GM19395 (cell line): ENCODE data around the gene HSD17B11.
"Not testable (repeated sequence)": the region's sequence is repeated elsewhere in the genome, so short reads cannot be mapped to it uniquely, and the experiment has no call there.

Source experiments
- ATAC-seq: cut with Tn5 transposase; IDR thresholded peaks from one replicate; pipeline ENCODE4 v1.9.1; 2021; ENCODE audit warnings: mild to moderate bottlenecking, moderate library complexity; ENCODE audit not compliant: unreplicated experiment

The HSD17B11 gene, protein sequence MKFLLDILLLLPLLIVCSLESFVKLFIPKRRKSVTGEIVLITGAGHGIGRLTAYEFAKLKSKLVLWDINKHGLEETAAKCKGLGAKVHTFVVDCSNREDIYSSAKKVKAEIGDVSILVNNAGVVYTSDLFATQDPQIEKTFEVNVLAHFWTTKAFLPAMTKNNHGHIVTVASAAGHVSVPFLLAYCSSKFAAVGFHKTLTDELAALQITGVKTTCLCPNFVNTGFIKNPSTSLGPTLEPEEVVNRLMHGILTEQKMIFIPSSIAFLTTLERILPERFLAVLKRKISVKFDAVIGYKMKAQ

DNA sequence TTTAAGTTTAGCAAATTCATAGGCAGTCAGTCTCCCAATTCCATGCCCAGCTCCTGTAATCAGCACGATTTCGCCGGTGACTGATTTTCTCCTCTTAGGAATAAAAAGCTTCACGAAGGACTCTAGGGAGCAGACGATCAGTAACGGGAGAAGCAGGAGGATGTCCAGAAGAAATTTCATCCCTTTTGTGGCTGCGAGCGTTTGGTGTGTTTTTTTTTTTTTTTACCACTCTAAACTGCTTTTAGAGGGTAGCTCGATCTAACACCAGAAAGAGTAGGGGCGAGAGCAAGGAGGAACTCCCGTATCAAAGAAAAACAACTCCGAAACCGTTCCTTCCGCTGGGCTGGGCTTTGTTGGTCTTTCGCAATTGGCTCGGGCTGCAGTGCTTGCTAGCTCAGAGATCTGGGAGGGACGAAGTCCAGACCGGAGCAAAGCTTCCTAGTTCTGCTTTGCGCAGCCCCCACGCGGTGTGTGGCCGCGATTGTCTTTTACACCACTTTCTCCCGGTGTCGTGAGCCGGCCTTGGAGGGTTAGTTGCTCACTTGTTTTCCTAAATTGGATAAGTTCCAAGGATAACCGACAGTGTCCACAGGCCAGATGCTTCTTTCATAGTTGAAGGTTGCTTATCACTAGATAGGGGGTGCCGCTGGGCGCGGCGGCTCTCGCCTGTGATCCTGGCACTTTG is at the start of gene HSD17B11:
Gene HSD17B11 (minus strand): TSS at position 298 of the 685 bp plus-strand sequence. CDS start 118 bp downstream, at position 180.
- ATAC-seq, result peak; percentile 98

DNA sequence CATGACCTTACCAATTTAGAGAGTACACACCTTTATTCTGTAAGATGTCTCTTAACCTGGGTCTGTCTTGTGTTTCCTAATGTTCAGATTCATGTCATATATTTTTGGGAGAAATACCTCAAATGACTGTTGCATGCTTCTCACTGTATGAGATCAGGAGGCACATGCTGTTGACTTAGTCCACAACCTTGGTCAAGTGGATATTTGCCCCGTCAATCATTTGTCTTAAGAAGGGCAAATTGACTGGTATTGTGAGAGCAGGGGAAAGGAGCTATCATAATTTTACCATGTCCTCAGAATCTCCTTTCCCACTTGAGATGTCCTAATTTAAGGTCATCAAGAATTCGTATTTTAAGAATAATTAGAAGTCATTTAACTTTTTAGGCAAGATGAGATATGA is 42.4 kb upstream of the HSD17B11 start:
- ATAC-seq, result no peak

DNA sequence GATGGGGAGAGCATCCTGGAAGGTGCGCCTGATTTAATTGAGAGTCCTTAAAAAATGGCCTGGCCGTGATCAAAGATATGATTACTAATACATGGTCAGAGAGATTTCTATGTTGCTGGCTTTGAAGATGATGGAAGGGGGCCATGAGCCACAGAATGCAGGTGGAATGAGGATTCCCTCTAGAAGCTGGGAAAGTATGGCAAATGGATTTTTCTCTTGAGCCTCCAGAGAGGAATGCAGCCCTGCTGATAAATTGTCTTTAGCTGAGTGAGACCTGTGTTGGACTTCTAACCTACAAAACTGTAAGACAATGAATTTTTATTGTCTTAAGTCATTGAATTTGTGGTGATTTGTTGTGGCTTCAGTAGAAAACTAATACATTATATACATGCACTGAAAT is 39.0 kb upstream of the HSD17B11 start:
- no peak for ATAC-seq

DNA sequence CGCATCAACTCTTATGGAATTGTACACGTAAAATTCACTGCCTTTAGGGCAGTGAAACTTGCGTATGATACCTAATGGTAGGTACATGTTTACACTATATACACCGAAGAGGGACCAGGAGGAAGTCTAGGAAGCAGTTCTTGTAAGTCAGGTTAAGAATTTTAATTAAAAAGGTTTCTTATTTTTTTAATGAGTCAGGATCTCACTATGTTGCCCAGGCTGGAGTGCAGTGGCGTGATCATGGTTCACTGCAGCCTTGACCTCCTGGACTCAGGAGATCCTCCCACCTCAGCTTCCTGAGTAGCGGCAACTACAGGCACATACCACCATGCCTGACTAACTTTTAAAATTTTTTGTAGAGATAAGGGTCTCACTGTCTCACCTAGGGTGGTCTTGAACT is 38.0 kb upstream of the HSD17B11 start:
- no peak for ATAC-seq

DNA sequence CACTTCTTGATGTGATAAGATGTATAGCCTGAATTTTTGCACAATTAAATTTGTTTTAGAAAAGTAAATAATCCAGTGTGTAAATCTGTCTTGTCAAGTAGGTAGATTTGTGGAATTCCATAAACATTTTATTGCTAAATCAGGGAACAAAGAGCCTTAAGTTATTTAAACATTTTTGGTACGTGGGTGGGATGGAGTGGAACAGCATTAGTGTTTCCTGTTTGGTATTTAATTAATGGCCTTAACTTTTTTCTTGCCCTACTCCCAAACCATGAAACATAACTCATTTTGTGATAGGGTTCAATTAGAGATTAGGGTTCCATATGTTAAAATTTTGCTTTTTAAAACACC is 36.5 kb upstream of the HSD17B11 start:
- no peak for ATAC-seq

DNA sequence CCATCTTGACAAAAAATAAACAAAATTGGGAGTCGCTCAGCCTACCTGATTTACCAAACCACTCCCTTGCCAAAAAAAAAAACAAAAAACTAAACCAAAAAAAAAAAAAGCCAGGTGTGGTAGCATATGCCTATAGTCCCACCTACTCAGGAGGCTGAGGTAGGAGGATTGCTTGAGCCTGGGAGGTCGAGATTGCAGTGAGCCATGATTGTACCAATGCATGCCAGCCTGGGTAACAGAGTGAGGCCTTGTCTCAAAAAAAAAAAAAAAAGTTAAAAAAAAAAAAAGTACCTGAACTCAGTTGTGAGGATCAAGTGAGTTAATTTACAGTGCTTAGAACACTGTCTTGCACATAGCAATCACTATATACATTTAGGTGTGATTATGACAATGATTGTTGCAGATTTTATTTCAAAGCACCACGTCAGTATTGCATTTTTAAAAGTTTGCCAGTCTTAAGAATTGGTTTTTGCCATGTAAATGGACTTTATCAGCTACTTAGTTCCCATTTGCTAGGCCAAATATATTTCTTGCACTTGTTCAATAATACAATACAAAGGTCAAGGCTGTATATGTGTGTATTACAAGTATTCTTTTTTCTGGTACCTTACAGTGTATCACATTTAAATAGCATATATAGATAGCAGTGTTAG is 36.0 kb upstream of the HSD17B11 start:
- ATAC-seq, result no peak

DNA sequence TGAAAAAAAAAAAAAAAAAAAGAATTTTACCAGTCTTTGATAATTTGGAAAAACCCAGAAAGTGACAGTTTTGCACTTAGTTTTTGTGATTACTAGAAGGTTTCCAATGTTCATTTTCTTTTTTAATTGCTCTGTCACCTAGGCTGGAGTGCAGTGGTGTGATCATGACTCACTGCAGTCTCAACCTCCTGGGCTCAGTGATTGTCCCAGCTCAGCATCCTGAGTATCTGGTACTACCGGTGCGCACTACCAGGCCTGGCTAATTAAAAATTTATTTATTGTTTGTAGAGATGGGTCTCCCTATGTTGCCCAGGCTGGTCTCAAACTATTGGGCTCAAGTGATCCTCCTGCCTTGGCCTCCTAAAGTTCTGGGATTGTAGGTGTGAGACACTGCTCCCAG is 34.7 kb upstream of the HSD17B11 start:
- ATAC-seq, result no peak

DNA sequence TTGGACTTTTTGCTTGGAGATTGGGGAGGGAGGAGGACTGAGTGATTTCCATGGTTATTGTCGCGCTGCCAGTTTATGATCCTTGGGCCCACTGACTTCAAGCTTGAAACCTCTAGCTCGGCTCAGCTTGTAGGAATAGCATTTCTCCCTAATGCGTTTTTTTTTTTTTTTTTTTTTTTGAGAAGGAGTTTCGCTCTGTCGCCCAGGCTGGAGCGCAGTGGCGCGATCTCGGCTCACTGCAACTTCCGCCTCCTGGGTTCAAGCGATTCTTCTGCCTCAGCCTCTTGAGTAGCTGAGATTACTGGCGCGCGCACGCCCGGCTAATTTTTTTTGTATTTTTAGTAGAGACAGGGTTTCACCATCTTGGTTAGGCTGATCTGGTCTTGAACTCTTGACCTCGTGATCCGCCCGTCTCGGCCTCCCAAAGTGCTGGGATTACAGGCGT is 33.1 kb upstream of the HSD17B11 start:
- ATAC-seq, result not testable (repeated sequence)

DNA sequence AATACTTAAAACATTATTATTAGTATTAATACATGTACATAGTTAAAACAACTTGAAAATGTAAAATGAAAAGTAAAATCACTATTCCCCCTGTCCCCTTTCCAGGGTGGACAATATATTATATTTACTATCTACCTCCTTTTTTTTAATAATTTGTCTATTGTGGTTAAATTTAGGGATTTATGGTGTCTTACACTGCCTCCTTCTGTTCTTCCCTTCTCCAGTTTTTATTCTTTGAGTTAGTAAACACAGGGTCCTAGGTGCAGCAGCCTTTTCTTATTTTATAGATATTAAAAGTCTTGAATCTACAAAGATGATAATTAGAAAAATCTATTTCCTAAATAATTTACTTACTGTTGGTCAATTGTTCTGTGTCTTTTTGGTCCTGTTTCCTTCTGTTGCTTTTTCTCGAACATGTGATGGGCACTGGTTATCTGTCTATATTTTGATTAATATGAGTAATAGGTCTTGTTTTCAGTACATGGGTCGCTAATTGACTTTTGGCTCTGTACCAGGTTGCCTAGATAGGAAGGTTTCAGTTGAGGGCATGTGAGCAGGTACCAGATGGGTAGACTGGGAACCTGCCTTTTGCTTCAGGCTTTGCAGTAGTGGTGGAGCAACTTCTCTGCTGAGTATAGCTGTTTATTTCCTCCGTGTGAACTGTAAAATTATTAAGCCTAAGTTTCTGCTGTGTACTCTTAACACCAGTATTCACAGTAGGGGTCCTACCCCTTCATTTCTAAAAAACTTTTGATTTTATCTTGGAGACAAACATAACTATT is 32.5 kb upstream of the HSD17B11 start:
- ATAC-seq, result no peak

DNA sequence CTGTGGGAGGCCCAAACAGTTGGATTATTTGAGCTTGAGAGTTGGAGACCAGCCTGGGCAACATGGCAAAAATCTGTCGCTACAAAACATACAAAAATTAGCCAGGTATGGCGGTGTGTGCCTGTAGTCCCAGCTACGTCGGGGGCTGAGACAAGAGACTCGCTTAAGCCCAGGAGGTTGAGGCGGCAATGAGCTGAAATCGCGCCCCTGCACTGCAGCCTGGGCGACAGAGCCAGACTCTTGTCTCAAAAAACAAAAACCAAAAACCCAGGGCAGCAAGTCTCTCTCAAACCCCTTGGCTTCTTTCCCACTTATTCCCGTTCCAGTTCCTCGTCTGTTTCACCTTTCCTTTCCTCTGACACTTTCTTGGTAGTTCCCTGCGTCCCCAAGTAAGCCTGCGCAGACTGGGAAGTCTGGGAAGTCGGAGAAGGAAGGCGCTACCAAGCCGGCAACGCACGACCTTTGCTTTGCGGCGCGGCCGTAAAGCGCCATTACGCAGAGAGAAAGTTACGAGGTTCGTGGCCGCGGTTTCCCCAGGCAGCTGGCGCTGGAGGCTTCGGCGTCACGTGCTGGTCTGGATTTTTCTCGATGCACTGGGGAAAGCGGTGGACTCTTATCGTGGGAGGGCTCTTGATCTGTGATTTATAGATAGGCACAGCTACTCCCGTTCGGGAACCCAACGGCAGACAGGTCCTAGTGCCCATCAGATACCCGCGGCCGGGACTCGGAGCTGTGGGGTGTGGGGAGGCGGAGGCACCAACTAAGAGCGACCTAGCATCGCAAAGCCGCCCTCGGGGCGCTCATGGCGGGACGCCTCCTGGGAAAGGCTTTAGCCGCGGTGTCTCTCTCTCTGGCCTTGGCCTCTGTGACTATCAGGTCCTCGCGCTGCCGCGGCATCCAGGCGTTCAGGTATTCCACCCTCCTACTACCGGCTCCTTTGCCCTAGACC is 31.4 kb upstream of the HSD17B11 start, which contains the start of gene NUDT9:
Gene NUDT9 (plus strand): TSS at position 470 of the 949 bp plus-strand sequence. CDS start 333 bp downstream, at position 803.
- peak; percentile 86 for ATAC-seq

DNA sequence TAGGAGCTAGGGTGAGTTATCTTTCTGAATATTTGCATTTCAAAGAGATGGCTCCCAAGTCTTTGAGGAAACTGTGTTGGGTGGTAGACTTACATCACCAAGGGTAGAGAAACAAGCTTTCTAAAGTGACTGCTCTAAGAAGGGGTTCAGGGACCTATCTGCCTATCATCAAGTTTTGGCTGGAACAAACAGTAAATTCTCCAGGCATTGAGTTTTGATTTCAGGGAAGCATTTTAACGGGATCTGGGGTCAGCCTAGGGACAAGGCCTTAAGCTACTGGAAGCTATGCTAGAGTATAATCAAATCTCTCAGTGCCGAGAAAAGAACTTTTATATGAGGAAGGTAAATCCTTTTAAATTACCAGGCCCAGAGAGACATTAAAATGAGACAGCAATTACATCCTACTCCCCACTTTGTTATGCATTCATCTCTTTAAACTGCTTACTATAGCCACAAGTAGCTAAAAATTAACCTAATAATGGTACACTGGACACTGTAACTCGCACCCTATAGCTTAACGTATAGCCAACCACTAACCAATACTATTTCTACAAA is 29.4 kb upstream of the HSD17B11 start:
- no peak for ATAC-seq

DNA sequence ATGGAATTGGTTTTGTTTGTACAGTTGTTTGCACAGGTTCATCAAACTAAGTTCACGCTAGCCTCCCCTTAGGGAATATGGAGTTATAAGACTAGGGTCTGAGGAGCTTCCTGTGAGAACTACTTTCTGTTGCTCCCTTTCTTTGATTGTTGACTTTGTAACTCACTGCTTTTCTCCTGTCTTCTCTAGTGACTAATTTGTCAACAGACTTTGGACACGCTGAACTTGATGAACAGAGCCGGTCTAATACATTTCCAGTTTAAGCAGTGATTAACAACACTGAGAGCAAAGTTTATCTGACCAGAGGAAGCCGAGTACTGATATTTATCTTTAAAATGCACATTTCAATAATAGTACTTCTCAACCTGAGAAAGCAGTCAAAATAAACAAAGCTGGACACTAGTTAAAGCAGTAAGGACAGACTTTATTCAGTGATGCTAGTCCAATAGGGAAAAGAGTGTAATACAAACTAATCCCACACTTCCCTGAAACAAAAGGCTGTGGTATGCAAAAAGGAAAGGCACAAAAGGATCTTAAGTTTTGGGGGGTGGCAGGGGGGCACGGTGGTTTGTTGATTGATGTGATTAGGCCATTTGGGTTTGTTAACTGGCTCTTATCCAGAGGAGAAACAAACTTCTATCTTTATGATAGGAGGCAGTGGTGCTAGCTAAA is 28.7 kb upstream of the HSD17B11 start:
- ATAC-seq, result no peak

DNA sequence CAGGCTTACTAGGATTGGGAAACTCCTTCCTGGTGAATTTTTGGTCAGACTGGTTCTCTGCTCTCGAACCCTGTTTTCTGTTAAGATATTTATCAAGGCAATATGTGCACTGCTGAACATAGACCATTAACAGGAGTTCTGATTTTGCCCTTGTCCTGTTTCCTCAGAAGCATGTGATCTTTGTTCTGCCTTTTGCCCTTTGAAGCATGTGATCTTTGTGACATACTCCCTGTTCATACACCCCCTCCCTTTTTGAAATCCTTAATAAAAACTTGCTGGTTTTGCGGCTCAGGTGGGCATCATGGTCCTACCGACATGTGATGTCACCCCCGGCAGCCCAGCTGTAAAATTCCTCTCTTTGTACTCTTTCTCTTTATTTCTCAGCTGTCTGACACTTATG is 27.4 kb upstream of the HSD17B11 start:
- not testable (repeated sequence) for ATAC-seq

DNA sequence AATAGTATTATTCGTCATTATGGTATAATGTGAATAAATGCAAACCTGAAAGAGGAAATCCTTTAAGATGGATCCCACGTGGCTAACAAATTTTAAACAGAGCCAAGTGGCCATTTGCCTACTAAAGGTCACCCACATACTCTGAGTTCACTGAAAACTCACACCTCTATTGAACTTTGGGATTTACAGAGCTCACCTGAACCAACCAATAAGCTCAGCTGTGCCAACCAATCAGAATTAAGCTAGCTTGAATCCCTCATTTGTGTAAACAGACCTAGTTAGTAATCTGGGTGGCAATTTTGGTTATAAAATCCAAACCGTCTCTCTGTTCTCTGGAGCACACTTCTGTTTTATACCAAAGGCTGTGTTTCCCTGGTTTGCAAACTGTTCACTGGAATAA is 26.0 kb upstream of the HSD17B11 start:
- ATAC-seq, result no peak

DNA sequence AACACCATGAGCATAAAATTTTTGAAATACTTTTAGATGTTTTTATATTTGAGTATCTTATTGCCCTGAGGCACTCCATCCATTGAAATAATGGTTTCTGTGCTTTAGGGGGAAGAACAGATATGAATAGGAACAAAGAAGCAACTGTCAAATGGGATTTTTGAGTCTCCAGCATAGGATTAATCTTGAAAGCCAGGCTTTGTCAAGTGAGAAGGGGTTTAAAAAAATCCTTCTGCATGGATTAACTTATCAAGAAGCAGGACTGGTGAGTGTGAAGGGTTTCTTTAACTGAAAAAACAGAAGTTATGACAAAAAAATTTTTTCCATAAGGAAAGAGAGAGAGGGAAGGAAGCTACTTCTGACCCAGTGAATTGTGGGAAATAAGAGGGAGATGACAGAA is 23.8 kb upstream of the HSD17B11 start:
- ATAC-seq, result no peak

DNA sequence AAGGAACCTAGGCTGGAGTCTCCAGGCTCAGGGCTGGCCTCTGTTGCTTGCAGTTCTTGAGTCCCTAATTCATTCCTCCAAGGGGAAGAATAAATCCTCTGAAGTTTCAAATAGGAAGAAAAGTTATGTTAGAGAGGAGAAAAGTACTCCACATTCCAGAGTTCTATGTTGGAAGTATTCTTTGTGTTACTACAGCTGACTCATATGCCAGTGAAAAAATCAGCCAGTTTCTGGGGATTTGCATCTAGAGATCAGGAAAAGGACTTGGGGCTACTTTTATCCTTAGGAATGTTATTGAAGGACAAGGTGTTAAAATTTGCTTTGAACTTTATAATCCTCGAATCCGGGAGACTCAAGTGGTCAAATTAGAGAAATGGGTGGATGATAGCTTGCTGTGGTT is 19.7 kb upstream of the HSD17B11 start:
- ATAC-seq, result no peak

DNA sequence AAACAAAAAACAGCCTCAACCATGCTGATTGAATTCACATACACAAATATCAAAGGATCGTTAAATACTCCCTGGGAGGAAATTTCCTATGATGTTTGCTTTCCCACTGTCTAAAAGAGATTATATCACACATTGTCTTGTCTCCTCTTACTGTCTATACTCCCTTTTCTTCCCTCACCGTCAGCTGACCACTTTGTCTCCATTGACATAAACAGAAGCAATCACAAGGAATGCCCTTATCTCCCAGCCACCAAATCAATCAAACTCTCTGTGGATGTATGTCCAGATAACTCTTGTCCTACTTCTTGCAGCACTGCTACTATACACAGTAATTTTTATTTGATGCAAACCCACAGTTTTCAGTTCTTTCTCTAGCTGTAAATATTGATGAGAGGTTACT is 19.2 kb upstream of the HSD17B11 start:
- no peak for ATAC-seq

DNA sequence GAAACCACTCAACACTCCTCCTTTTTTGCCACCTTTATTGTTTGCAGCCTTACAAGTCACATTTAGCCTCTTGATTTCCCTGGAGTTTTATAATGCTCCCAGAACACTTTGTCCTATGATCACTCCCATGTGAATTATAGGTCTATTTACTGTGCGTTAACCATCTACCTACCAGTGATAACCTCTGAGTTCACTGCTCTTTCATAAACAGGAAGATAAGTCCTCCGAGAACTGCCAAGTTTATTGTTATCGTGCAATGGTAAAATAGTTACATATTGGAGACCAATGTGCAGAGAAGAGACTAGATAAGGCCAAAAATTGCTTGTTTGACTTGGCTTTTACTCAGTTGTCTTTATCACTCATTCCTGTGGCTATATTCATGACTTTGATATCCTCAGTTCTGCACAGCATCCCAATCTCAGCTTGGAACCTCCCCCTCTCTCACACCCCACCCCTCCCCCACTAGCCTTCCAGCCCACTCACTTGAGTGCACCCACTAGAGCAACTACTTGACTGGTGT is 18.5 kb upstream of the HSD17B11 start:
- no peak for ATAC-seq

DNA sequence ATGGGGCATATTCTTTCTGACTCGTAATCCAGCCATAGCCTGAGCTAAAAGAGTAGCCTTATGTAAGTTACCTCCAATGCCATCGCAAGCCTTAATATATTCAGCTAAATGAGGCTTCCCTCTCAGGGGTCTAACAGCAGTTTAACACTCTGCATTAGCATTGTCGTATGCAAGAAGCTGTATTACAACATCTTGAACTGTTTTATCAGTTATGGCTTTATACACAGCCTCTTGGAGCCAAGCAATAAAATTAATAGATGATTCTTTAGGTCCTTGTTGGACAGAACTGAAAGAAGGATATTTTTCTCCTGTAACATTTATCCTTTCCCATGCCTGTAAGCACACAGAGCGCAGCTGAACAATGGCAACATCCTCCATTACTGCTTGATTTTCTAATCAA is 15.9 kb upstream of the HSD17B11 start:
- ATAC-seq, result peak; percentile 8
